Measurements from ENCODE around the gene ANKAR.
"Not testable (repeated sequence)": the region's sequence is repeated elsewhere in the genome, so short reads cannot be mapped to it uniquely, and the experiment has no call there.

ANKAR gene

GRCh38 chr2:189717593-189717992, 43.1 kb downstream of the ANKAR start:
- DNase-seq (ENCODE audit: low read depth in 2 of 2) = not testable (repeated sequence)

- DNase-seq (ENCODE audit: low read depth in 2 of 2) = no peak
Measured at GRCh38 chr2:189719571-189719970, 45.1 kb downstream of the ANKAR start.

GRCh38 chr2:189723192-189723591, 48.7 kb downstream of the ANKAR start:
- no peak for DNase-seq (ENCODE audit: low read depth in 2 of 2)

Data from stimulated activated CD4-positive, alpha-beta T cell treated with anti-CD3 and anti-CD28 coated beads, Interleukin-12 subunit alpha, Interleukin-12 subunit beta, amount 100 ng/mL, for 24 hours (primary cell).